GM10266 (cell line): ENCODE measurements around the gene AGK.
"Not testable (repeated sequence)": the region's sequence is repeated elsewhere in the genome, so short reads cannot be mapped to it uniquely, and the experiment has no call there.

Experiments
- DNase-seq: peaks from one replicate; pipeline ENCODE4 v3.0.0; 2012; ENCODE audit errors: extremely low spot score
- TF ChIP-seq, protein P1 (sequence below): IDR thresholded peaks from 2 replicates; pipeline ENCODE4 v1.5.1; 2012; ENCODE audit warnings: mild to moderate bottlenecking, low read depth; ENCODE audit not compliant: control insufficient read depth, insufficient read depth; ENCODE audit errors: missing control alignments

Gene AGK

DNA sequence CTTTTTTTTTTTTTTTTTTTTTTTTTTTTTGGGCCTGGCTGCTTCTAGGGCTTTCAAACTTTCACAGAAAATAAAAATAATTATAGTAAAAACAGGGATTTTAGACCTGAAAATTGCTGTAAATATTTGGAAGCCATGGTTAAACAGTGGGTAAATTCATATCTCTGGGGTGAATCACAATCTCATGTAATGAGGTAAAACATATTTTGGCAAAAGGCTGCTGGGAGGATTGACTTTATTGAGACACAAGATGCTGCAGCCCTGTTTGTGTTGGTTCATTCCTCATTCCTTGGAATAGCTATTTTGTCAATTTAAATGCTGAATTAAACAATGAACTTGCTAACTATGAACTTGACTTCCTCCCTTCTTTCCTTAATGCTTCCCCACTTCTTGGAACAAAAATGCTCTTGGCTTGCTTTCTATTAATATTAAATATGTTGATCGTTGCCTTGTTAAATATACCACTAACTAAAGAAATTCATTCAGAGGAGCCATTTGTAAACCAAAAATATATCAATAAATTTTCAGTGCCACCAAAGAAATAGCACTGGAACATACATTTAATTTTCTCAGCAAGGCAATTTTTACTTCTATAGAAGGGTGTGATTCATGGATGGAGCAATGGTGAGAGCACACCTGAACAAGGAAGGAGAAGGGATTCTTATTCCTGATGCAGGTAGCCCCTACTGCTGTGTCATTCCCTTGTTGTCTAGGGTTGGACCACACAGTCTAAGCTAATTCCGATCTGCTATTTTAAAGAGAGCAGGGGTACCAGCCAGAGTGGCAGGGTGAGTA is 24.6 kb downstream of the AGK start:
- TF ChIP-seq, protein P1, sequence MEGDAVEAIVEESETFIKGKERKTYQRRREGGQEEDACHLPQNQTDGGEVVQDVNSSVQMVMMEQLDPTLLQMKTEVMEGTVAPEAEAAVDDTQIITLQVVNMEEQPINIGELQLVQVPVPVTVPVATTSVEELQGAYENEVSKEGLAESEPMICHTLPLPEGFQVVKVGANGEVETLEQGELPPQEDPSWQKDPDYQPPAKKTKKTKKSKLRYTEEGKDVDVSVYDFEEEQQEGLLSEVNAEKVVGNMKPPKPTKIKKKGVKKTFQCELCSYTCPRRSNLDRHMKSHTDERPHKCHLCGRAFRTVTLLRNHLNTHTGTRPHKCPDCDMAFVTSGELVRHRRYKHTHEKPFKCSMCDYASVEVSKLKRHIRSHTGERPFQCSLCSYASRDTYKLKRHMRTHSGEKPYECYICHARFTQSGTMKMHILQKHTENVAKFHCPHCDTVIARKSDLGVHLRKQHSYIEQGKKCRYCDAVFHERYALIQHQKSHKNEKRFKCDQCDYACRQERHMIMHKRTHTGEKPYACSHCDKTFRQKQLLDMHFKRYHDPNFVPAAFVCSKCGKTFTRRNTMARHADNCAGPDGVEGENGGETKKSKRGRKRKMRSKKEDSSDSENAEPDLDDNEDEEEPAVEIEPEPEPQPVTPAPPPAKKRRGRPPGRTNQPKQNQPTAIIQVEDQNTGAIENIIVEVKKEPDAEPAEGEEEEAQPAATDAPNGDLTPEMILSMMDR = no peak
- DNase-seq = no peak

DNA sequence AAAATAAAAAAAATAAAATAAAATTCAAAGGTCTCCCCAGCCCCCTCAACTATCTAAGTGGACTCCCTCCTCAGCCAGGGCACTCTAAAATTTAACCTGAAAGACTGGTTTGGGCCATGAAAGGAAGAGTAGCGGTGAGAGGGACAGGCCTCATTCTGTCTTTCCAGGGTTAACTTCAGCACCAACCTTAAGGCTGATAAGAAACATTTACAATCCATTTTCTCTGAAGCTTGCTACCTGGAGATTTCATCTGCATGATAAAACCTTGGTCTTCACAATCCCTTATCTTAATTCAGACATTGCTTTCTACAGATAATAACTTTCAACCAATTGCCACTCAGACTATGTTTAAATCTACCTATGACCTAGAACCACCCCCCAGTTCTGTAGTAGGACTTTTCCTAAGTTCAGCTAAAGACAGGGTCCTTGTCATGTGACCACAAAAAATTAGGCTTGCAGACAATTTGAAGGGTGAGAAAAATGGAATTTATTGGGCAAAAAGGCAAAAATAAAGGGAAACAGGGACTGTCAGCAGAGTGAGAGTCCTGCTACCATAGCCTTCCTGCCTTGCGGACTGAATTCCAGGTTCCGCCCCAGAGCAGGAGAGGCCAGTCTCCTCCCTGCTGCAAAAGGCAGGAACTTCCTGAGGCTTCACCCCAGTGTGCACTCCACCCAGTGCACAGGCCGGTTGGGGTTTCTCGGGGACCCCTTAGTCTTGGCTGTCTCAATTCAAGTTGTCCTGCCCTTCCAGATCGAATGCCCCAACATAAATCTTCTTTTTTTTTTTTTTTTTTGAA is 26.0 kb downstream of the AGK start:
- TF ChIP-seq, protein P1 = no peak

DNA sequence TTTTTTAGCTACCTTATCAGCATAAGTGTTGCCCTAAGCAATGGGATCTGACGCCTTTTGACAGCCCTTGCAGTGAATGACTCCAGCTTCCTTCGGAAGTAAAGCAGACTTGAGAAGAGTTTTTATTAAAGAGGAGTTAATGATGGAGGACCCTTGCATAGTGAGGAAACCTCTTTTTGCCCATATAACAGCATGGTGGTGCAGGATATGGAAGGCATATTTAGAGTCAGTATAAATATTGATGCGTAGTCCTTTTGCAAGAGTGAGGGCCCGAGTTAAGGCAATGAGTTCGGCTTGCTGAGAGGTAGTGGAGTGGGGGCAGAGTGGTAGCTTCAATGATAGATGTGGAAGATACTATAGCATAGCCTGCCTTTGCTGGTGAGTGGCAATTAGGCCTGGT is 28.7 kb downstream of the AGK start:
- DNase-seq = not testable (repeated sequence)

More for the DNA sequence above, 26.0 kb downstream of the AGK start:
- no peak for DNase-seq

DNA sequence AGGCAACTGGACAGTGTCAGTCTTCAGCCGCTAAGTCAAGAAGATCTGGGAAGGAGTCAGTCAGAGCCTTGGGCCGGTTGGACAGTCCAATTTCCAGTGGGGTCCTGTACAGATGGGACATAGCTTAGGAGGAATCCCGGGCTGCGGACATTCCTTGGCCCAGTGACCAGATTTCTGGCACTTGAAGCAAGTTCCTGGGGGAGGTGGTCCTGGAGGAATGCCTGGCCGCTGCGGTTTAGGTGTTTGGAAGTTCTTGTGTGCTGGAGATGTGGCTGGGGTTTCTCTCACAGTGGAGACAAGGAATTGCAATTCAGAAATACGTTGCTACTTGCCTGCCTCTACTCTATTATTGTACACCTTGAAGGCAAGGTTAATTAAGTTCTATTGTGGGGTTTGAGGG is 30.9 kb downstream of the AGK start:
- DNase-seq = not testable (repeated sequence)

DNA sequence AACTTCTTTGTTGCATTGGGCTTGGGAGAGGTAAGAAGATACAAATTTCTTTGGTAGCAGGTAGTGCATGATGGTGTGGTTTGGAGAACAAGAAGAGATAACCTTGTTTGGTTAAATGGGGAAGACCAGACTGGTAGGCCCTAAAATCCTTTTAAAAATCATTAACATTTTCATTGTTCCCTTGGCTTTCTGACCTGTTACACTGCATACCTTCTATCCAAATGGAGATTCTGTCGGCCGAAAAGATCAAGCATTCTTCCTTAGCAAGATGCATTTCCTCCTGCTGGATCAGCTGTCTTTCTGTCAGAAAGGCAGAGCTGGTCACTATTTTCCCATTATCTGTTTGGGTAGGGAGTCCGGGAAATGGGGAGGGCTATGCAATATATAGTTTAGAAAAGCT is 33.7 kb downstream of the AGK start:
- no peak for DNase-seq
- TF ChIP-seq, protein P1 = no peak

DNA sequence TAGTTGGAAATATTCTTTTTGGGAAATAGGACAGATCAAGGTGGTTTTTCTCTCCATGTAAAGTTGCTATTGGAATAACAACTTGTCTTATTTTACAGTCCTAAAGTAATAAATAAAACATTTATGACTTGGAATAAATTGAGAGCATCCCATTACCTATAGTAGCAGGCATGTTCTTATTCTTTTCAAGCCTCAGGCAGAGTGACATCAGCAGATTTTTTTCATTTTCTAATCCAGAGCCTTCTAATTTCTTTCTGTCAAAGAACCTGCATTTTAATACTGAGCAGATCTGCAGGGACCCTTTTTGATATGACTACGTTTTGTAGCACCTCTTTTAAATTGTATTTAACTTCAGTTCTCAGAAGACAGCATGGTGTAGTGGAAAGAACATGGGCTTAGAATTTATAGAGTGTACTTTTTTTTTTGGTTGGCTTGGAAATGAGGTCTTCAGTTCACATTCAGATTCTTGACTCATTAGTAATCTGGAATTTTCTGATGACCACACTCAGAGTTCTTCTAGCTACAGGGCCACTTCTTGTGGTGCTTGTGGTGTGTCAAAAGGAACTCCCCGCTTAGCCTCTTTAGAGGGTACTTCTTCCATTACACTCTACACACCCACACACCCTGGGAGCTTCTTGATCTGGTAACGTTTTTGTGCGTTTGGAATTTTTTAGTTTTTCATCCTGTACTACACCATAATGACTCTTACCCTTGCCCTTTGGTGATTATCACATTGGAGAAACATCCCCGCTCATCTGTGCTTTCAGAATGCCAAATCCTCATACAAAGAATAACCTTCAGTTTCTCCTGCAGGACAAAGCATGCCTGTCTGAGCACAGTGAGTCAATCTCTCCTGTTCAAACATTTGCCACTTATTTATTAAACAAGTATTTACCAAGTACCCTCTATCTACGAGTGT is 34.6 kb downstream of the AGK start:
- TF ChIP-seq, protein P1 = no peak
- DNase-seq = peak; percentile 43

DNA sequence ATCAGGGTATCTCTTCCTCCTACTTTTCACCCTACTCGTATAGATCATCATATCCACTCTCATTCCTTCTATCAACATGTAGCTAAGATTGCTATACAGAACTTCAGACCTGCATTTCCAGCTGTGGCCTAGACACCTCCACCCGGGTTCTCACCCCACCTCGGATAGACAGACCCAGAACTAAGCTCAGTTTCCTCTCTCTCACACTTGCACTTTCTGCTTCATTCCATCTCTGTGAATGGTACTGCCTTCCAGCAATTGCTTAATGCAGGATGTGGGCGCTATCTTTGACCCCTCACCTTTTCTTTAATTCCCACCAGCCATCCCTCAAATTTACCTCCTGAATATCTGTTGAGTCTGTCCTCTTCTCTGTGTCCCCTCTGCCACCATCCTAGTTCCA is 35.7 kb downstream of the AGK start:
- TF ChIP-seq, protein P1 = no peak
- no peak for DNase-seq
